ENCODE measurements around the gene NKTR. TPM values are rescaled to one million over a fixed set of nuclear protein-coding genes. Genes with fewer than 3 reads are reported as not detected.
A peak's percentile ranks its signal among the peaks of the same experiment; 100 is the strongest.

Gene NKTR
- total and polyA plus RNA-seq, 9 of the 15 experiments (the other 6 are each of a cell fraction or from before 2014, with no cell fraction given), result 19.7 to 123 (median 92.6) TPM

DNA sequence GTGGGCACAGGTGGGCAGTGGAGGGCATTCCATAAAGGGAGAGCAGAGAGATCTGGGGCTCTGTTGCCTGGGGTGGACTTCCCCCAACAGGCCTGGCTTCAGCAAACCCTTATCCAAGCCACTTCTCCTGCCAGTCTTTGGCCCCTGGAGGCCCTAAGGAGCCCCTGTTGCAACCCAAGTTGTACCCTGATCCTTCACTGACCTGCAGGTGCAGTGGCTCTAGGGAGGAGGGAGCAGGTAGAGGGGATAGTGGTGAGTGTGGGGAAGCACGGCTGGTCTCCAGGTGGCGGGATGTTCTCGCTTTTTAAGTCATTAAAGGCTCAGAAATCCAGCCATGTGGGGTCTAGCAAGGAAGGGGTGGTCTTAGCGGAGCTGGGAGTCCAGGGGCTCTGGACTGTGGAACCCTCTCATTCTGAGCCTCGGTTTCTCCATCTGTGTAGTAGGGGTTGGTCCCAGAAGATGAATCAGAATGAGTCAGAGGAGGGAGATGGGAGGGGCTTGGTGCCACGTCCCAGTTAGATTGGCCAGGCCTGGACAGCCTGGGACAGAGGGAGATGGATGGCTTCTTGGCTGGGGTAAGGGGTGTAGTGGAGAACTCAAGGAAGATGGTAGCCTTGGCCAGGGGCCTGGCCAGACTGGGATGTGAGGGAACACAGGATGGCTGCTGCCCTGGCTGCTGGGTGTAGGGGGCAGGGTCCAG is 55.6 kb downstream of the NKTR start (continued):
- TF ChIP-seq PATZ1 (CRISPR knock-in tag; IDR thresholded peaks at IDR 0.05; ENCODE audit: borderline replicate concordance), result no peak
- TF ChIP-seq MEF2A (IDR thresholded peaks at IDR 0.05; ENCODE audit: control insufficient read depth, low read depth, low read length), result no peak
- TF ChIP-seq ETS2 (tag; IDR thresholded peaks at IDR 0.05; ENCODE audit: borderline replicate concordance, poor library complexity, severe bottlenecking), result no peak
- TF ChIP-seq, protein P1, sequence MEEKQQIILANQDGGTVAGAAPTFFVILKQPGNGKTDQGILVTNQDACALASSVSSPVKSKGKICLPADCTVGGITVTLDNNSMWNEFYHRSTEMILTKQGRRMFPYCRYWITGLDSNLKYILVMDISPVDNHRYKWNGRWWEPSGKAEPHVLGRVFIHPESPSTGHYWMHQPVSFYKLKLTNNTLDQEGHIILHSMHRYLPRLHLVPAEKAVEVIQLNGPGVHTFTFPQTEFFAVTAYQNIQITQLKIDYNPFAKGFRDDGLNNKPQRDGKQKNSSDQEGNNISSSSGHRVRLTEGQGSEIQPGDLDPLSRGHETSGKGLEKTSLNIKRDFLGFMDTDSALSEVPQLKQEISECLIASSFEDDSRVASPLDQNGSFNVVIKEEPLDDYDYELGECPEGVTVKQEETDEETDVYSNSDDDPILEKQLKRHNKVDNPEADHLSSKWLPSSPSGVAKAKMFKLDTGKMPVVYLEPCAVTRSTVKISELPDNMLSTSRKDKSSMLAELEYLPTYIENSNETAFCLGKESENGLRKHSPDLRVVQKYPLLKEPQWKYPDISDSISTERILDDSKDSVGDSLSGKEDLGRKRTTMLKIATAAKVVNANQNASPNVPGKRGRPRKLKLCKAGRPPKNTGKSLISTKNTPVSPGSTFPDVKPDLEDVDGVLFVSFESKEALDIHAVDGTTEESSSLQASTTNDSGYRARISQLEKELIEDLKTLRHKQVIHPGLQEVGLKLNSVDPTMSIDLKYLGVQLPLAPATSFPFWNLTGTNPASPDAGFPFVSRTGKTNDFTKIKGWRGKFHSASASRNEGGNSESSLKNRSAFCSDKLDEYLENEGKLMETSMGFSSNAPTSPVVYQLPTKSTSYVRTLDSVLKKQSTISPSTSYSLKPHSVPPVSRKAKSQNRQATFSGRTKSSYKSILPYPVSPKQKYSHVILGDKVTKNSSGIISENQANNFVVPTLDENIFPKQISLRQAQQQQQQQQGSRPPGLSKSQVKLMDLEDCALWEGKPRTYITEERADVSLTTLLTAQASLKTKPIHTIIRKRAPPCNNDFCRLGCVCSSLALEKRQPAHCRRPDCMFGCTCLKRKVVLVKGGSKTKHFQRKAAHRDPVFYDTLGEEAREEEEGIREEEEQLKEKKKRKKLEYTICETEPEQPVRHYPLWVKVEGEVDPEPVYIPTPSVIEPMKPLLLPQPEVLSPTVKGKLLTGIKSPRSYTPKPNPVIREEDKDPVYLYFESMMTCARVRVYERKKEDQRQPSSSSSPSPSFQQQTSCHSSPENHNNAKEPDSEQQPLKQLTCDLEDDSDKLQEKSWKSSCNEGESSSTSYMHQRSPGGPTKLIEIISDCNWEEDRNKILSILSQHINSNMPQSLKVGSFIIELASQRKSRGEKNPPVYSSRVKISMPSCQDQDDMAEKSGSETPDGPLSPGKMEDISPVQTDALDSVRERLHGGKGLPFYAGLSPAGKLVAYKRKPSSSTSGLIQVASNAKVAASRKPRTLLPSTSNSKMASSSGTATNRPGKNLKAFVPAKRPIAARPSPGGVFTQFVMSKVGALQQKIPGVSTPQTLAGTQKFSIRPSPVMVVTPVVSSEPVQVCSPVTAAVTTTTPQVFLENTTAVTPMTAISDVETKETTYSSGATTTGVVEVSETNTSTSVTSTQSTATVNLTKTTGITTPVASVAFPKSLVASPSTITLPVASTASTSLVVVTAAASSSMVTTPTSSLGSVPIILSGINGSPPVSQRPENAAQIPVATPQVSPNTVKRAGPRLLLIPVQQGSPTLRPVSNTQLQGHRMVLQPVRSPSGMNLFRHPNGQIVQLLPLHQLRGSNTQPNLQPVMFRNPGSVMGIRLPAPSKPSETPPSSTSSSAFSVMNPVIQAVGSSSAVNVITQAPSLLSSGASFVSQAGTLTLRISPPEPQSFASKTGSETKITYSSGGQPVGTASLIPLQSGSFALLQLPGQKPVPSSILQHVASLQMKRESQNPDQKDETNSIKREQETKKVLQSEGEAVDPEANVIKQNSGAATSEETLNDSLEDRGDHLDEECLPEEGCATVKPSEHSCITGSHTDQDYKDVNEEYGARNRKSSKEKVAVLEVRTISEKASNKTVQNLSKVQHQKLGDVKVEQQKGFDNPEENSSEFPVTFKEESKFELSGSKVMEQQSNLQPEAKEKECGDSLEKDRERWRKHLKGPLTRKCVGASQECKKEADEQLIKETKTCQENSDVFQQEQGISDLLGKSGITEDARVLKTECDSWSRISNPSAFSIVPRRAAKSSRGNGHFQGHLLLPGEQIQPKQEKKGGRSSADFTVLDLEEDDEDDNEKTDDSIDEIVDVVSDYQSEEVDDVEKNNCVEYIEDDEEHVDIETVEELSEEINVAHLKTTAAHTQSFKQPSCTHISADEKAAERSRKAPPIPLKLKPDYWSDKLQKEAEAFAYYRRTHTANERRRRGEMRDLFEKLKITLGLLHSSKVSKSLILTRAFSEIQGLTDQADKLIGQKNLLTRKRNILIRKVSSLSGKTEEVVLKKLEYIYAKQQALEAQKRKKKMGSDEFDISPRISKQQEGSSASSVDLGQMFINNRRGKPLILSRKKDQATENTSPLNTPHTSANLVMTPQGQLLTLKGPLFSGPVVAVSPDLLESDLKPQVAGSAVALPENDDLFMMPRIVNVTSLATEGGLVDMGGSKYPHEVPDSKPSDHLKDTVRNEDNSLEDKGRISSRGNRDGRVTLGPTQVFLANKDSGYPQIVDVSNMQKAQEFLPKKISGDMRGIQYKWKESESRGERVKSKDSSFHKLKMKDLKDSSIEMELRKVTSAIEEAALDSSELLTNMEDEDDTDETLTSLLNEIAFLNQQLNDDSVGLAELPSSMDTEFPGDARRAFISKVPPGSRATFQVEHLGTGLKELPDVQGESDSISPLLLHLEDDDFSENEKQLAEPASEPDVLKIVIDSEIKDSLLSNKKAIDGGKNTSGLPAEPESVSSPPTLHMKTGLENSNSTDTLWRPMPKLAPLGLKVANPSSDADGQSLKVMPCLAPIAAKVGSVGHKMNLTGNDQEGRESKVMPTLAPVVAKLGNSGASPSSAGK (IDR thresholded peaks at IDR 0.05), result no peak
- no peak for TF ChIP-seq XRCC5 (IDR thresholded peaks at IDR 0.05; ENCODE audit: low read depth, low read length)
- TF ChIP-seq DLX4 (CRISPR knock-in tag; IDR thresholded peaks at IDR 0.05), result no peak
- TF ChIP-seq GTF2F1 (IDR thresholded peaks at IDR 0.05; ENCODE audit: low read depth, low read length), result no peak
- TF ChIP-seq PKNOX1 (IDR thresholded peaks at IDR 0.05), result peak; percentile 66
- peak; percentile 89 for TF ChIP-seq FOSL1 (tag; conservative IDR thresholded peaks at IDR 0.05)
- TF ChIP-seq ZKSCAN3 (CRISPR knock-in tag; IDR thresholded peaks at IDR 0.05), result no peak

Measured in K562 (cell line).